Stimulated activated naive CD8-positive, alpha-beta T cell treated with anti-CD3 and anti-CD28 coated beads, Interleukin-15, Interleukin-2, amounts not matched to agents 100 ng/mL and 50 ng/mL, for 24 hours (primary cell): ENCODE results near the gene GRAMD1A.
"Not testable (repeated sequence)": the region's sequence is repeated elsewhere in the genome, so short reads cannot be mapped to it uniquely, and the experiment has no call there.

ENCODE experiments used
- H3K27ac Mint-ChIP-seq: one replicate; pipeline ENCODE4 v1.8.0; 2021; ENCODE audit warnings: mild to moderate bottlenecking, mixed read lengths
- H3K27me3 Mint-ChIP-seq: one replicate; pipeline ENCODE4 v1.8.0; 2021; ENCODE audit warnings: mixed read lengths
- H3K36me3 Mint-ChIP-seq: one replicate; pipeline ENCODE4 v1.8.0; 2021; ENCODE audit warnings: low read depth, mixed read lengths
- H3K4me1 Mint-ChIP-seq: one replicate; pipeline ENCODE4 v1.8.0; 2021; ENCODE audit warnings: low read depth, mixed read lengths
- H3K4me3 Mint-ChIP-seq: one replicate; pipeline ENCODE4 v1.8.0; 2021; ENCODE audit warnings: mild to moderate bottlenecking, mixed read lengths
- H3K9me3 Mint-ChIP-seq: one replicate; pipeline ENCODE4 v1.8.0; 2021; ENCODE audit warnings: mixed read lengths

GRAMD1A gene

GRCh38 chr19:35006007-35006341, 5.9 kb downstream of the GRAMD1A start:
- Mint-ChIP-seq H3K4me1 (peaks cover 59% of the 10 kb centered on the region), H3K36me3 (peaks cover 64% of the 10 kb centered on the region), H3K27ac (peak overlapping the region; percentile 23)
- not testable (repeated sequence) for H3K4me3 Mint-ChIP-seq, H3K9me3 Mint-ChIP-seq, H3K27me3 Mint-ChIP-seq

- Mint-ChIP-seq H3K27me3 (no peaks in the 10 kb centered on the region), H3K9me3 (no peaks in the 10 kb centered on the region), H3K36me3 (peaks cover 63% of the 10 kb centered on the region), H3K27ac (peak overlapping the region; percentile 2), H3K4me3 (no peak overlapping the region), H3K4me1 (peaks cover 60% of the 10 kb centered on the region)
Measured at GRCh38 chr19:35006342-35006998, 6.3 kb downstream of the GRAMD1A start.

- Mint-ChIP-seq H3K4me3 (no peak overlapping the region), H3K36me3 (peaks cover 61% of the 10 kb centered on the region), H3K4me1 (peaks cover 62% of the 10 kb centered on the region), H3K27ac (peak overlapping the region; percentile 2), H3K9me3 (no peaks in the 10 kb centered on the region), H3K27me3 (no peaks in the 10 kb centered on the region)
Measured at GRCh38 chr19:35006999-35007365, 6.9 kb downstream of the GRAMD1A start.

- Mint-ChIP-seq H3K4me1 (peaks cover 62% of the 10 kb centered on the region), H3K36me3 (peaks cover 60% of the 10 kb centered on the region)
- H3K27me3 Mint-ChIP-seq, H3K9me3 Mint-ChIP-seq, H3K4me3 Mint-ChIP-seq, H3K27ac Mint-ChIP-seq: not testable (repeated sequence)
Measured at GRCh38 chr19:35007427-35007826, 7.3 kb downstream of the GRAMD1A start.

GRCh38 chr19:35008891-35009341, 8.8 kb downstream of the GRAMD1A start:
- Mint-ChIP-seq H3K36me3 (peaks cover 63% of the 10 kb centered on the region), H3K4me1 (peaks cover 62% of the 10 kb centered on the region), H3K4me3 (no peak overlapping the region), H3K9me3 (no peaks in the 10 kb centered on the region), H3K27ac (peak overlapping the region; percentile 40), H3K27me3 (no peaks in the 10 kb centered on the region)

- H3K4me3 Mint-ChIP-seq, result no peak overlapping the region
- H3K9me3 Mint-ChIP-seq, result no peaks in the 10 kb centered on the region
- H3K27ac Mint-ChIP-seq, result peak overlapping the region; percentile 40
- peaks cover 66% of the 10 kb centered on the region for H3K36me3 Mint-ChIP-seq
- peaks cover 62% of the 10 kb centered on the region for H3K4me1 Mint-ChIP-seq
- no peaks in the 10 kb centered on the region for H3K27me3 Mint-ChIP-seq
Measured at GRCh38 chr19:35009424-35010415, 9.6 kb downstream of the GRAMD1A start.

GRCh38 chr19:35011091-35011689, 11.1 kb downstream of the GRAMD1A start:
- Mint-ChIP-seq H3K27ac (peak overlapping the region; percentile 81), H3K4me3 (no peak overlapping the region), H3K9me3 (no peaks in the 10 kb centered on the region), H3K36me3 (peaks cover 68% of the 10 kb centered on the region), H3K4me1 (peaks cover 66% of the 10 kb centered on the region), H3K27me3 (no peaks in the 10 kb centered on the region)

GRCh38 chr19:35011737-35012682, 11.9 kb downstream of the GRAMD1A start:
- peak overlapping the region; percentile 67 for H3K27ac Mint-ChIP-seq
- H3K36me3 Mint-ChIP-seq, result peaks cover 63% of the 10 kb centered on the region
- H3K27me3 Mint-ChIP-seq, result no peaks in the 10 kb centered on the region
- peaks cover 59% of the 10 kb centered on the region for H3K4me1 Mint-ChIP-seq
- H3K4me3 Mint-ChIP-seq, result peak overlapping the region; percentile 11
- no peaks in the 10 kb centered on the region for H3K9me3 Mint-ChIP-seq

- peak overlapping the region; percentile 34 for H3K27ac Mint-ChIP-seq
- H3K36me3 Mint-ChIP-seq, result peaks cover 72% of the 10 kb centered on the region
- H3K27me3 Mint-ChIP-seq, result no peaks in the 10 kb centered on the region
- peaks cover 57% of the 10 kb centered on the region for H3K4me1 Mint-ChIP-seq
- peak overlapping the region; percentile 48 for H3K4me3 Mint-ChIP-seq
- no peaks in the 10 kb centered on the region for H3K9me3 Mint-ChIP-seq
Measured at GRCh38 chr19:35013041-35013819, 13.1 kb downstream of the GRAMD1A start.

GRCh38 chr19:35013820-35014754, 14.0 kb downstream of the GRAMD1A start:
- H3K4me3 Mint-ChIP-seq, result peak overlapping the region; percentile 55
- H3K9me3 Mint-ChIP-seq, result no peaks in the 10 kb centered on the region
- H3K27me3 Mint-ChIP-seq, result no peaks in the 10 kb centered on the region
- peaks cover 54% of the 10 kb centered on the region for H3K4me1 Mint-ChIP-seq
- H3K27ac Mint-ChIP-seq, result peak overlapping the region; percentile 54
- H3K36me3 Mint-ChIP-seq, result peaks cover 78% of the 10 kb centered on the region

GRCh38 chr19:35014774-35015173, 14.7 kb downstream of the GRAMD1A start:
- H3K27me3 Mint-ChIP-seq, H3K9me3 Mint-ChIP-seq: not testable (repeated sequence)
- Mint-ChIP-seq H3K36me3 (peaks cover 78% of the 10 kb centered on the region), H3K4me1 (peaks cover 50% of the 10 kb centered on the region), H3K4me3 (peak overlapping the region; percentile 55), H3K27ac (peak overlapping the region; percentile 65)

- peaks cover 78% of the 10 kb centered on the region for H3K36me3 Mint-ChIP-seq
Measured at GRCh38 chr19:35015270-35015953, 15.3 kb downstream of the GRAMD1A start.

More at GRCh38 chr19:35015270-35015953, 15.3 kb downstream of the GRAMD1A start:
- Mint-ChIP-seq H3K27me3 (no peaks in the 10 kb centered on the region), H3K4me3 (no peak overlapping the region), H3K9me3 (no peaks in the 10 kb centered on the region), H3K4me1 (peaks cover 47% of the 10 kb centered on the region), H3K27ac (peak overlapping the region; percentile 65)
